Stimulated activated CD8-positive, alpha-beta memory T cell treated with anti-CD3 and anti-CD28 coated beads, Interleukin-7, amount 100 ng/mL, for 4 hours (primary cell): Measurements from ENCODE around the gene PRPF31.
"Not testable (repeated sequence)": the region's sequence is repeated elsewhere in the genome, so short reads cannot be mapped to it uniquely, and the experiment has no call there.

Source experiments
- DNase-seq, 2 donors: peaks; one replicate each; pipeline ENCODE4 v3.0.0-alpha.2; 2020; ENCODE audit warnings: low read depth in 2 of 2

Gene PRPF31

GRCh38 chr19:54162884-54163283 lies 47.3 kb downstream of the PRPF31 start:
- DNase-seq, result no peak

- peak; percentile 25 to 39 for DNase-seq
These were observed 49.0 kb downstream of the PRPF31 start for GRCh38 chr19:54164369-54165068.

- DNase-seq, result no peak
These were observed 49.7 kb downstream of the PRPF31 start for GRCh38 chr19:54165222-54165621.

GRCh38 chr19:54168174-54168917 lies 52.8 kb downstream of the PRPF31 start:
- peak; percentile 77 to 78 for DNase-seq

GRCh38 chr19:54169149-54169740 lies 53.7 kb downstream of the PRPF31 start:
- DNase-seq, result no peak

DNA sequence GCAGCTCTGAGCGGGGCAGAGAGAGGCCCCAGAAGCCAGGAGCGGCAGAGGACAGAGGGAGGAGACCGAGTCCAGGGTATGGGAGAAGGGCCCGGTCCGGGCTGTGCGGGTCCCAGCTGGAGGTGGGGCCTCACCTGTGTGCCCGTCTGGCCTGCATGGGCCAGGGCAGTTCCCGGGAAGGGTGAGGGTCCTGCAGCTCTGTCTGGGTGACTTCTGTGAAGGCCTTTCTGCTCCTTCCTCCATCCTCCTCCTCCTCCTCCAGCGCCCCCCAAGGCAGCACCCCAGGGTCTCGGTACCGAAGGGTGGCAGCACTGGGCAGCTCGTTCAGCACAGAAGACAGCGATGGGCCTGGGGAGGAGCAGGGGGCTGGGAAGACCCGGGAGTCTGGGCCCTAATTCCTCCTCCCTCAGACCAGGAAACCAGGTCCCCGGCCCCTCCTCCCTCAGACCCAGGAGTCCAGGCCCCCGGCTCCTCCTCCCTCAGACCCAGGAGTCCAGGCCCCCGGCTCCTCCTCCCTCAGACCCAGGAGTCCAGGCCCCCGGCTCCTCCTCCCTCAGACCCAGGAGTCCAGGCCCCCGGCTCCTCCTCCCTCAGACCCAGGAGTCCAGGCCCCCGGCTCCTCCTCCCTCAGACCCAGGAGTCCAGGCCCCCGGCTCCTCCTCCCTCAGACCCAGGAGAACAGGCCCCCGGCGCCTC lies 56.3 kb downstream of the PRPF31 start:
- not testable (repeated sequence) for DNase-seq

- DNase-seq, result no peak
These were observed 57.2 kb downstream of the PRPF31 start, which contains the start of gene TMC4 for GRCh38 chr19:54172471-54173358. Gene TMC4, minus strand, starts transcription at chr19:54173160. Its CDS starts 43 bp downstream, at chr19:54173117.

DNA sequence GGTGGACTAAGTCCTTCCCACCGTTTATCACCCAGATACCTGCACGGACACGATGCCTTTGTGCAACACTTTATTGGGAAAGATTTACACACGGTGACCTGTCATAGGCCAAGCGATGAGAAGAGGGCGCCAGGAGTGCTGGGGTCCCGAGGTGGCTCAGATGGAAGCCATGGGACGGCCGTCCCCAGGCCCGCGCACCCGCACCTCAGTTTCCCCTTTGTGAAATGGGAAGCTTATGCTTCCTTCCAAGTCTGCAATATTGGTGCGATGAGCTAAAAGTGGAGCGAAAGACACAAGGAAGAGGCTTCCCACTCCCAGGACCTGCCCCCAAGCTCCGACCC lies 57.8 kb downstream of the PRPF31 start:
- DNase-seq, result no peak

DNA sequence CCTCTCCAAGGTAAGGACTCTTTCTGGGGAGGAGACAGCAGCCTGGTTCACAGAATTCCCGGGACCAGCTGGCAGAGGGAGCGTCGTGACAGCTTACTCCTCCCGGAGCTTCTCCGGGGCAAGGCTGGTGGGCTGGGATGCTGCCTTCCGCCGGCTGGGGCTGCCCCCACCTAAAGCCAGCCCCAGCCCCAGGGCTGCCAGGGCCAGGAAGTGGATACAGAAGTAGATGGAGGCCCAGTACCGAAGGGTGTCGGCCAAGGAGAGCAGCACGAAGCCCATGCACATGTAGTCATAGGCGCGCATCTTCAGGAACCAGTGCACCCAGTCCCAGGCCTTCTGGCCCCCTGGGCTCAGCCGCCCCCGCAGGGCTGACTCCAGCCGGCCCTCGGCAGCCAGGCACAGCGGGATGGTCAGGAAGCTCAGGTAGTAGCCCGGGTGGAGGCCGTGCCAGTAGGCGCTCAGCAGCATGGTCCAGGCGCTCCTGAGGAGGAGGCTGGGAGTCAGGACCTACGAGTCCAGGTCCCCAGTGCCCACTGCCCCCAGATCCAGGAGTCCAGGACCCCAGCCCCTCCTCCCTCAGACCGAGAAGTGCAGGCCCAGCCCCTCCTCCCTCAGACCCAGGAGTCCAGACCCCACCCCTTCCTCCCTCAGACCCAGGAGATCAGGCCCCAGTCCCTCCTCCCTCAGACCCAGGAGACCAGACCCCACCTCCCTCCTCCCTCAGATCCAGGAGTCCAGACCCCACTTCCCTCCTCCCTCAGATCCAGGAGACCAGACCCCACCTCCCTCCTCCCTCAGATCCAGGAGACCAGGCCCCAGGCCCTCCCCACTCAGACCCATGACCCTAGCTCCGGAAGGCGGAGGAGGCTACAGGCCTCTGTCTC lies 58.6 kb downstream of the PRPF31 start:
- DNase-seq, result no peak

DNA sequence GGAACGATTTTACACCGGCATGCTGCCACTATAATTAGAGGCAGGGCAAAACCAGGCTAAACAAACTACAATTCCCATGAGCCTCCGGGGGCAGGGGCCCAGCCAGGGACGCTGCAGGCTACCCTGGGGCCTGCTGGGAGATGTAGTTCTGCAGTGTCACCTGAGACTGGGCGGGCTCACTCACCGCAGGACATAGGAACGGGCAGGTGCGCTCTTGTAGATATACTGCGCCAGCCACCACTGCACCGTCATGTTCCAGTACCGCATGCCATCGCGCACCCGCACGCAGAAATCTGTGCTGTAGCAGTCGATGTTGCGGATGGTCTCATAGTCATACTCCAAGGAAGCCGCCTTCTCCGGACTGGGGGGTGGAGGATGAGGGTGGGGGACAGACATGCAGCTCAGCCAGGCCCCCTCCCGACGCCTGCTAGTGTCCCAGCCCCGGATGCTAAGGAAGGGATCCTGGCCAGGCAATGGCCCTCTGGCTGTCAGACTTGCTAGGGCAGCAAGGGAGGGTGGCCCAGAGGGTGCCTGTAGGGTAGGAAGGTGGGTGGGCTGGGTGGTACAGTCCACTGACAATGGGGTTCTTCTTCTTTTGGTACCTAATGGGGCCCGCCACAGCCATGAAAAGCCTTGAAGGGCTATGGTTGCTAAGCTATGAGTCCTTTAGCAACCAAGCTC lies 63.2 kb downstream of the PRPF31 start:
- DNase-seq, result no peak

DNA sequence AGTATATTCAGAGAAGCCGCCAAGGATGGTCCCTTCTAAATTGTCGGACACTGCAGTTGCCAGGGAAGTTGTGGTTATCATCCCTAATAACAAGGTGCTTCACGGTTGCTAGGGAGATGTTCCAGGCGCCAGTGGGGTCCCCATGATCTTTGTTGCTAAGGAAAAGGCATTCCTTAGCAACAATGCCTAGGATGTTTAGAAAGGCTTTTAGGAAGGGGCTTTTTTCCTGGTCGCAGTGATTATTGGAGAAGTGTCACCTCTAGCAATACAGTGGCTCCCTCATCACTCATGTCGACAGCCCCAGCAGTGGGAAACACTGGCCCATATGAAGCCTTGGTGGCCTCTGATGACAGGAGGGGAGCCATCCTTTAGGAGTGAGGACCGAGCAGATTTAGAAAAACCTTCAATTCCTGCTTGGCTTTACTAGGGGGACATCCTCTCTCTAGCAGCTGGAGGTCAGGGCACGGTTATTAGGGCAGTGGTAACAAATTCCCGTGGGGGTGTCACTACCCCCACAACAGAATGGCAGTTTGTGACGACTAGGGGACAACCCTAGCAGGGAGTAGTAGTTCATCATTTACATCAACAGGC lies 63.8 kb downstream of the PRPF31 start:
- no peak for DNase-seq

DNA sequence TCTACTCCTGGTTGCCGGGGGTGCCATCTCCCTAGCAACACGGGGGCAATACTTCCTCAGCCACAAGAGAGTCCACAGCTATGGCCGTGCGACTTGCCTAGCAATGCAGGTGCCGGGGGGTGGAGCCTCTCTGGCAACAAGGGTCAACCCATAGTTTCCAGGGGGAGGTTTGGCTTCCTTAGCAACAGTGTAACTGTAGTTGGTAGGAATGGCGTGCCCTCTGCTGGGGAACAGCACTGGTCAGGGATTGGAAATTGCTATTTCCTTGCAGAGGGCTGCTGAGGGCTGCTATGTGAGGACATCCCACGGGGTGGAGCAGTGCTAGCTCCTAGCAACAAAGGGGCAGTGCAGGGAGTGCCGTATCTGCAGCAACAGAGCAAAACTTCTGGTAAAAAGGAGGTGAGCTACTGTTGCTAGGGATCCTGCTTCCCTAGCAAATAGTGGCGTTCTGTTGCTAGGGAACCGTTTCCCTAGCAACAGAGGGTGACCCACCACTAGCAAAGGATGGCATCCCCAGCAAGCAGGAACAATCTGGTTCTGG lies 64.4 kb downstream of the PRPF31 start:
- no peak for DNase-seq

DNA sequence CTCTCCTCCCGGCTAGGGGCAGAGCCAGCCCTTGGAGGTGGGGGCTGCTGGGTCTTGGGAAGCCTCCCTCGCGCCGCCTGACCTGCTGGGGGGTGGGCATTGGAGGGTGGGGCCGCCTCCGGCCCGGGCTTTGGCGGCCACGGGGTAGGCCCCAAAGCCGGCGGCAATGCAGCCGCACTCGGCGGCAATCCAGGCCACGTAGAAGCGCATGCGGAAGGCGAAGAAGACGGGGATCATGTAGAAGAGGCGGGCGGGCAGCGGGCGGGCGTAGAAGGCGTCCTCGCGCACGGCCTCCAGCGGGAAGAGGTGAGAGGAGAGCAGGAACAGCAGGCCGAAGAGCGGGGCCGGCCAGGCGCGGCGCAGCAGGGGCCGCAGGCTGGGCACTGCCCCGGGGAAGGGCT lies 65.1 kb downstream of the PRPF31 start:
- DNase-seq, result no peak
